Lower lobe of right lung (tissue), 2 donors: ENCODE measurements around the gene MPRIP. TPM values are rescaled to one million over a fixed set of nuclear protein-coding genes. Genes with fewer than 3 reads are reported as not detected.

ENCODE experiments used
- ATAC-seq, 2 donors: fragments of 200-7000 bp; cut with Tn5 transposase; one replicate each; pipeline ENCODE4 v1.9.1; 2020 to 2022; ENCODE audit warnings: mild to moderate bottlenecking in 2 of 2, moderate library complexity in 2 of 2
- DNase-seq: peaks from one replicate; pipeline ENCODE4 v3.0.0-alpha.2; 2020
- H3K27ac ChIP-seq: fragments of 200-600 bp; one replicate; pipeline ENCODE4 v1.8.0; 2022
- H3K27me3 ChIP-seq: fragments of 200-600 bp; one replicate; pipeline ENCODE4 v1.8.0; 2022; ENCODE audit warnings: low read depth
- H3K36me3 ChIP-seq: fragments of 200-600 bp; one replicate; pipeline ENCODE4 v1.8.0; 2022; ENCODE audit warnings: mild to moderate bottlenecking
- H3K4me1 ChIP-seq: fragments of 200-600 bp; one replicate; pipeline ENCODE4 v1.8.0; 2022
- H3K4me3 ChIP-seq: fragments of 200-600 bp; one replicate; pipeline ENCODE4 v1.8.0; 2022; ENCODE audit warnings: mild to moderate bottlenecking
- H3K9me3 ChIP-seq: fragments of 200-600 bp; one replicate; pipeline ENCODE4 v1.8.0; 2022
- intact Hi-C: fragments of 100-400 bp; cut with DNase I; formaldehyde crosslinking; loops from one replicate; pipeline ENCODE4 v1.11.0; 2022
- total RNA-seq: library from RNA; stranded (reverse); fragmentation: NEBNext Ultra II Directional; extraction: Animal tissue kit (Norgen Biotek cat#: 25700); gene quantifications from one replicate; pipeline ENCODE4 v1.2.1, GENCODE V29; 2021
- TF ChIP-seq, protein P1 (sequence below): fragments of 200-600 bp; IDR thresholded peaks from one replicate; pipeline ENCODE4 v1.8.0; 2022; ENCODE audit warnings: antibody characterized with exemption, mild to moderate bottlenecking
- donor health status: DM: no; HTN: yes; CAD: no; lungs with severe emphysema.

The MPRIP gene
- total RNA-seq, 1 donor from 2014 or later = 232 TPM

DNA sequence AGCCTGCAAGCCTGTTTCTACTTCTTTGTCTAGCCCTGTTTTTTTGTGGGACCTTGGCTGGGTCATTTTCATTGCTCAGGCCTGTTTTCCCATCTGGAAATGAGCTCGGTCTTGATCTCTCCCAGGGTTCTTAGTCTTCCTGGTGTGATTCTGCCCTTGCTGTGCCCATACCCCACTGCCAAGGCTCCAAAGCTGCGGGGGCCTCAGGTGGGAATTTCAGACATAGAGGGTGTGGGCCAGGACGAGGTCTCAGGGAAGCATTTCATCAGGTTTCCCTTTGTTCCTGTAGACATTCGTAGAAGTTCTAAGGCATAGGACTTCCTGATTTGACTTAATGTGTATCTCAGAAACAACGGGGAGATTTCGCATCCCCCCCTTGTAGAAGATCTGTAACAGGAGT lies 5.8 kb downstream of the MPRIP start:
- Histone ChIP-seq H3K9me3 (no peaks in the 10 kb centered on the region), H3K4me3 (no peak overlapping the region), H3K27me3 (no peaks in the 10 kb centered on the region), H3K36me3 (no peaks in the 10 kb centered on the region), H3K4me1 (peaks cover 84% of the 10 kb centered on the region), H3K27ac (no peak overlapping the region)
- intact Hi-C loops = no loop called here
- ATAC-seq = no peak
- DNase-seq = no peak
- TF ChIP-seq, protein P1, sequence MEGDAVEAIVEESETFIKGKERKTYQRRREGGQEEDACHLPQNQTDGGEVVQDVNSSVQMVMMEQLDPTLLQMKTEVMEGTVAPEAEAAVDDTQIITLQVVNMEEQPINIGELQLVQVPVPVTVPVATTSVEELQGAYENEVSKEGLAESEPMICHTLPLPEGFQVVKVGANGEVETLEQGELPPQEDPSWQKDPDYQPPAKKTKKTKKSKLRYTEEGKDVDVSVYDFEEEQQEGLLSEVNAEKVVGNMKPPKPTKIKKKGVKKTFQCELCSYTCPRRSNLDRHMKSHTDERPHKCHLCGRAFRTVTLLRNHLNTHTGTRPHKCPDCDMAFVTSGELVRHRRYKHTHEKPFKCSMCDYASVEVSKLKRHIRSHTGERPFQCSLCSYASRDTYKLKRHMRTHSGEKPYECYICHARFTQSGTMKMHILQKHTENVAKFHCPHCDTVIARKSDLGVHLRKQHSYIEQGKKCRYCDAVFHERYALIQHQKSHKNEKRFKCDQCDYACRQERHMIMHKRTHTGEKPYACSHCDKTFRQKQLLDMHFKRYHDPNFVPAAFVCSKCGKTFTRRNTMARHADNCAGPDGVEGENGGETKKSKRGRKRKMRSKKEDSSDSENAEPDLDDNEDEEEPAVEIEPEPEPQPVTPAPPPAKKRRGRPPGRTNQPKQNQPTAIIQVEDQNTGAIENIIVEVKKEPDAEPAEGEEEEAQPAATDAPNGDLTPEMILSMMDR = no peak

DNA sequence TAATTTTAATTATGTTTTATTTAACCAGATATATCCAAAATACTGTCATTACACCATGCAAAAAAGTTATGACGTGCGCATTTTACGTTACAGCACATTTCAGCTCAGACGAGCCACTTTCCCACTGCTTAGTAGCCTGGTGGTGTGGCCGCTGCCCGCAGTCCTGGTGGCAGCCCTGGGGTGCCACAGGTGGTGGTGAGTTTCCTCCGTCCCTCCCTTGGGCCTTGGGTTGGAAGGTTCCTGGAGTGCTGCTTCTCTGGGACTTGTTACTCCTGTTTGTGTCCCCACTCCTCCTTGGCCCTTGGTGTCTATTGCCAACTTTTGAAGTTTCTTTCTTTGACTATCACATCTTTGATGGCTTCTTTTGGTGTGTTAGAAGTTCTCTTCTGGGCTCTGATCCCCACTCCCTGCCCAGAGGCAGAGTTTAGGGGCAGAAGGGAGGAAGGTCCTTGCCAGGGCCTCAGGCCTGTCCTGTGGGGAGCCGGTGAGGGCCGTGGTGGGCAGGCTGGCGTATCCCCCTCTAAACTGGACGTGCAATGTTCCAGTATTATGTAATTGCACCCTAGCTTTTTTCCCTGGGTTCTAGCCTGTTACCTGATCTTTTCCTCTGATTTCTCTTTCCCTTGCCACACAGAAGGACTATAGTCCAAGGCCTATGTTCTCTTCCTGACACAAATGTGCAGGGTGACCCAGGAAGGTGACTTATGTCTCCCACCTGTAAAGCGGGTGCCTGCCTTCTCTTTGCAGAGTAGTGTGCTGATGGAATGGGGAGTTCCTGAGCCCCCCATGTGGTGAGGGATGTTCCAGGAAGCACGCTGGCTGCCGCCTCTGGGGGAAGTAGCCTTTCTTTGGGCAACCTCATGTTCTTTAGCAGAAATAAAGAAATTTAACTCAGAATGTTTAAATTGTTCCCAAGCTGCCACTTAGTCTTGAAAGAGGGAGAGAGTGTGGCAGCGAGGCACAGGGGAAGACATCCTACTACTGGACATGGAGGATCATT lies 8.4 kb downstream of the MPRIP start:
- TF ChIP-seq, protein P1 = no peak
- no peaks in the 10 kb centered on the region for H3K27me3 ChIP-seq
- DNase-seq (no peak), ATAC-seq (no peak)
- H3K9me3 ChIP-seq = no peaks in the 10 kb centered on the region
- peaks cover 6% of the 10 kb centered on the region for H3K36me3 ChIP-seq
- no peak overlapping the region for H3K4me3 ChIP-seq
- H3K27ac ChIP-seq = no peak overlapping the region
- intact Hi-C loops = no loop called here
- peaks cover 81% of the 10 kb centered on the region for H3K4me1 ChIP-seq

DNA sequence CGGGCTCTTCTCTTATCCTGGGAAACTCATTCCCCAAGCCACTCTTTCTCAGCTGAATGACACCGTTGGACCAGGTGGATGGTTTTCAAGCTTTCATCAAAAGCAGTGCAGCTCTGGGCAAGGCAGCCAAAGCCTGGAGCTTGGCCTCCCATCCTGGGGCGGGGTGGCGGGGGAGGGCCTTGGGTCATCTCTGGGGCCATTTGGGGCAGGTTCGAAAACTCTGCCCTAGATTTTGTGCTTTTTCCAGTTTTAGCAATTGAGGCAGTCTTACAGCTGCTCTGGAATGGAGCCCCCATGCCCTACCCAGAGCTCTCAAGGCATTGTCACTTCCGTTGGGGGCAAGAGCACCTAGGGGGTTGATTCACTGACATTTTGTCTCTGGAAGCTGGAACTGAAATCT lies 9.1 kb downstream of the MPRIP start:
- intact Hi-C loops = no loop called here
- H3K27ac ChIP-seq = peak overlapping the region; percentile 60
- TF ChIP-seq, protein P1 = no peak

DNA sequence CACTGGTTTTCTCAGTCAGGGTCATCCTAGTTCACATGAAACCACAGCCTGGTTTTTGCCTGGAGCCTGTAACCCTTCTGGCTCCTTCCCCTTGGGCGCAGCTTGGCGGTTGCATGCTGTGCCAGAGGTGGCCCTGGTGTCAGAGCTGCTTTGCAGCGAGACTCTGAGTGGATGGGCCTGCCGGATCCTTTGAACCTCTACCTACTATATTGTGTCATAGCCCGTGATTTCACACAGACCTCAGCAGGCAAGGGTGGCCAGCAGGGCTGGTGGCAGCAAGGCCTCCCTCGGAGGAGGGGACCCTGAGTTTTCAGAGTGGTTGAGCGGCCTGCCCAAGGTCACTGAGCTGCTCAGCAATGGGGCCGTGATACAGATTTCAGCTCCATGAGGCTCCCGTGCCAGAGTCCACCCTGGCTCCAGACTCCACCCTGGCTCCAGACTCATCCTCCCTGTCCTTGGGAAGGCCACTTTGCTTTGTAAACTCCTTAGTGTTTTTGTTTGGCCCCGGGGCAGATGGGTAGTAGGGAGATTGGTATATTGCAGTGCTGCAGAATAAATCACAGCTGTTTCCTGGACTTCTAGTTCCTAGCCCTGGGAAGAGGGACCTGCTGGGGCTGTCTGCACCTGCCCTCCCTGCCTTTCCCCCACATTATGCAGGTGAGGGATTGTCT lies 9.7 kb downstream of the MPRIP start:
- TF ChIP-seq, protein P1 = no peak
- H3K36me3 ChIP-seq = peaks cover 6% of the 10 kb centered on the region
- H3K27ac ChIP-seq = peak overlapping the region; percentile 60
- no peaks in the 10 kb centered on the region for H3K27me3 ChIP-seq
- peaks cover 82% of the 10 kb centered on the region for H3K4me1 ChIP-seq
- no peak overlapping the region for H3K4me3 ChIP-seq
- ATAC-seq (peak; percentile 5 to 64), DNase-seq (peak; percentile 59)
- intact Hi-C loops = no loop called here
- H3K9me3 ChIP-seq = no peaks in the 10 kb centered on the region

More for the DNA sequence above, 9.1 kb downstream of the MPRIP start:
- H3K4me3 ChIP-seq = no peak overlapping the region
- H3K36me3 ChIP-seq = peaks cover 6% of the 10 kb centered on the region
- no peak for ATAC-seq
- no peaks in the 10 kb centered on the region for H3K27me3 ChIP-seq
- no peak for DNase-seq
- H3K4me1 ChIP-seq = peaks cover 82% of the 10 kb centered on the region
- H3K9me3 ChIP-seq = no peaks in the 10 kb centered on the region

GRCh38 chr17:17052462-17053221 lies 10.4 kb downstream of the MPRIP start:
- DNase-seq = no peak
- intact Hi-C loops = no loop called here
- H3K4me3 ChIP-seq = no peak overlapping the region

More at GRCh38 chr17:17052462-17053221, 10.4 kb downstream of the MPRIP start:
- Histone ChIP-seq H3K9me3 (no peaks in the 10 kb centered on the region), H3K4me1 (peaks cover 85% of the 10 kb centered on the region), H3K27me3 (no peaks in the 10 kb centered on the region), H3K36me3 (peaks cover 12% of the 10 kb centered on the region), H3K27ac (peak overlapping the region; percentile 60)
- peak; percentile 39 to 43 for ATAC-seq
- TF ChIP-seq, protein P1 = no peak
